KG1 (cell line): ENCODE measurements around the gene CISD2.
"Not testable (repeated sequence)": the region's sequence is repeated elsewhere in the genome, so short reads cannot be mapped to it uniquely, and the experiment has no call there.

ENCODE experiments used
- DNase-seq: peaks from one replicate; lab custom pipeline; 2025; lab: John Stamatoyannopoulos, UW

CISD2 gene, protein sequence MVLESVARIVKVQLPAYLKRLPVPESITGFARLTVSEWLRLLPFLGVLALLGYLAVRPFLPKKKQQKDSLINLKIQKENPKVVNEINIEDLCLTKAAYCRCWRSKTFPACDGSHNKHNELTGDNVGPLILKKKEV

GRCh38 chr4:102868781-102869568 lies at the start of gene CISD2:
TSS of gene CISD2 (plus strand) at chr4:102868992. CDS start at chr4:102869085, 93 bp downstream.
- DNase-seq, result peak; percentile 91

DNA sequence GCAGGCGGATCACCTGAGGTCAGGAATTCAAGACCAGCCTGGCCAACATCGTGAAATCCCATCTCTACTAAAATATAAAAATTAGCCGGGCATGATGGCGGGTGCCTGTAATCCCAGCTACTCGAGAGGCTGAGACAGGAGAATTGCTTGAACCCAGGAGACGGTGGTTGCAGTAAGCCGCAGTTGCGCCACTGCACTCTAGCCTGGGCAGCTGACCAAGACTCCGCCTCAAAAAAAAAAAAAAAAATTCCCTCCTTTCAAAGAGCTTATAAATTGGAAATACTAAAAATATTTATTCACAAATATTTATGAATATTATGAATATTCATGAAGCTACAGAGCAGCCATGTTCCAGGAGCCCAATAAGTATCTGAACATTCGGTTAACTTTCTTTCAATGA lies 49.7 kb upstream of the CISD2 start:
- DNase-seq, result not testable (repeated sequence)

DNA sequence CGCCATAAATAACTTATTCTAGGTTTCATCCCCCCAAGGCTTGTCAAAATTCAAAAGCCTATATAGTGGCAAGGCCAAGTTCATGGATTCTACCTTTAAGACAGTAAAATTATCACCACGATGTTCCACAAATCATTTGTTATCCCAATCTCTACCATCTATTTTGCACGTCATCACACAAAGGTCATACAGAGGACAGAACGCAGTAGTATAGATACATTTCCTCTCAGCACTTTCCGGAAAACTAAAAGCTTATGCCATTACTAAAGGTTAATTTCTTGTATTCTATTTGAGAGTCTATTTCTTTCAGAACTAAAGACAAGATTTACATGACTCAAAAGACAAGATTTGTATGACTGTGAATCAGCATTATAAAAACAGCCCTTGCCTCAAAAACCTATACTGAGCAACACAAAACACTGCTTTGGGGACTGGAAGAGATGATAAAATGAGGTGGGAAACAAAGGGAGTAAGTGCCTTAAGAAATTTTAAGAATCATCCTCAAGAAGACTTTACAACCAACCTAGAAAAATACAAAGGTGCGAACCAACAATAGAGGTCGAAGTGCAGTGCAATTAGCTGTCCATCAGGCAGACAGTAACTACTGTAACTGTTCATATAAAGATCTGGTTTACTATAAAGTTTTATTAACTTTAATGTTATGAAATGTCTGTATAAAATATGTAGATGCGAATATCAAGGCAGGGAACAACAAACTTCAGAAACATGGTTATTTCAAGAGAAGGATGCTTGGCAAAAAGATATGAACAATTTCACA lies 49.0 kb upstream of the CISD2 start:
- DNase-seq, result no peak

GRCh38 chr4:102823464-102823863 lies 45.3 kb upstream of the CISD2 start:
- DNase-seq, result no peak

DNA sequence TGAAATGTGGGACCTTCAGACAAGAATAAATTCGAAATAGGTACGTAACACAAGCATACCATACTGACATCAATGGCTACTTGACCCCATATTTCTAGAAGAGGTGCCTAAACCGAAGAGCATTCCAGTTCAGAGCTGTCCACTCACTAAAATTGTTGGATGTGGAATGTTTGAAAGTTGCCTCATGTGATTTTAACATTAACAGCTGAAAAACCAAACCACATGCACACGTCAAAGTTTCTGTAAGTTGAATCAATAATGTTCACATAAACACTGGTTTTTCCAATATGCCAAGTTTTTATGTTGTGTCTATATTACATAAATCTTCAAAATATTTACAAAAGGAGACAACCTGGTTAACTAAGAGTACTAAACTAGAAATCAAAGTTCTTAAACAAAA lies 44.9 kb upstream of the CISD2 start:
- DNase-seq, result no peak

DNA sequence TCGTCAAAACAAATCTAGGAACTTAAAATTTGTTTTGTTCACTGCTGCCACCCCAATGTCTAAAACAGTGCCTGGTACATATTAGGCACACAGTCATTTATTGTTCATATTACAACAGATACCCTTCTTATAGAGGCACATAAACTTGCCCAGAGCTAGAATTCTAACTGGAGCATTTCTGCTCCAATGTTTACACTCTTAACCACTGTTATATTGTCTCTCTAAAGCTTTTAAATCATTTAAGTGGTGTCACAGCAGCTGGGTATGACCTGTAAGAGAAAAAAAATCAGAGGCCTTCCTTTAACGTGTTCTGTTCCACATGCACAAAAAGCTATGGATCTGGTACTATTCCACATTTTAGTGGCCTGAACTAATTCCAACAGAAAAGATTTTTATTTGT lies 44.4 kb upstream of the CISD2 start:
- no peak for DNase-seq

- peak; percentile 79 for DNase-seq
Measured at GRCh38 chr4:102825261-102826091, 43.3 kb upstream of the CISD2 start.

DNA sequence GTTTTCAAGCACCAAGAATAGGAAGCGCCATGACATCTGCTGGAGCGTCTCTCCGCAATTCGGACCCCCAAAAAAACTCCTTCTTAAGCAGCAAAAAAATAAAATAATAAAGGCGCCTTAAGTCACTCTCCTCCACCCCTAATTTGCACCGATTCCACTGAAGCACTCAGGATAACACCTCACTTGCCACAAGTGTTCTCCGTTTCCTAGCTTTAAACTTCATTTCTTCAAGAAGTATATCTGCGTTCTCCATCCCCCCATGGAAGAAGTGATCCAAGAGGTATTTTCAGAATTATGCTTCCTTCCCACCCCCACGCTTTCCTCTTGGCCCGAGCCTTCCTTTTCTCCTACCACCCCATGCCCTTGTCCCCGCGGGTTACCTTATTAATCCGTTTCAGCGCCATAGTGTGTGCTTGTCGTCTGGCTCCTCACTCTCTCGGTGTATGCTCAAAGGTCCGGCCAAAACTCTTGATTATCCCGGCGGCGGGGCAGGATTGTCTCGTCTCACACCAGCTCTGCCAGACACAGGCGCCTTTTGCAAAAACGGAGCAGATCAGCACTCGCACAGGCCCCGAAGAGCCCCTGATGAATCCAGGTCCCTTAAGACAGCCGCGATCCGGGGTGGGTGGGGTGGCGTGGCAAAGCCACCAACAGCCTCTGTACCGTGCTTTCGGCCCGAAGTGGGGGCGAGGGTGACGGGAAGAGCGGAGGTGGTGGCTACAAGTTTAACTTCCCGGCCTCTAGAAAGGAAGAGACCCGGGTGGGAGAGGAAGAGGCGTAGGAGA lies 42.5 kb upstream of the CISD2 start:
- no peak for DNase-seq

DNA sequence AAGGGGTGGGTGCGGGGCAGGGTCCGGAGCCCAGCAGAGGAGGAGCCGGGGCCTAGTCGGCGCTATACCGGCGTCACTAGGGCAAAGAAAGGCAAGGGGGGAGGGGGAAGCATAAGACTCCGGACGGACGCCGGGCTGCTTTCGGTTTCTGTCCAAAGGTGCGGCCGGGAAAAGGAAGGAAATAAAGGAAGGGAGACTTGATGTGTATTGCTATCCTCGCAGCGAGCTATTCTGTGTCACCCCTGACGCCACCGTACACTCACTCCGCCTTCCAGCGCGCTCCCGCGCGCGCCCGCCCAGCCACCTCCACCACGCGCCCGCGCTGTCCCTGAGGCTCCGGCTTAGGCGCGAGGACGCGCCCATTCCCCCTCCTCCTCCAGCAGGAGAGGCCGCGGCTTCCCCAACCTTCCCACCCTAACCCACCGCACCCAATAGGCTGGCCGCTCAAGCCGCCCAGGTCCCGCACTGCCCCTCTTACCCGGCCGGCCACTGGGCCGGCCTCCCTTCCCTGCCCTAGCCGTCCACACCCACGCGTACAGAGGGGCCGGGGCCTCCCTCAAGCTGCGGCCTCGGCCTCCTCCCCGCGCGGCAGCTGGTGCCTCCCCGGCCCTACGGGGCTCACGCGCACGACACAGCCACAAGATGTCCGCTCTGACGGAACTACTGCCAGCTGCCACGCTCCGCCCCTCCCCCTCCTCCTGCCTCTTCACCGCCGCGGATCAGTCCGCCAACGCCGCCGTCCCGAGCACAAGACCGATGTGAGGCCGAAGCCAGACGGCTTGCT lies 41.7 kb upstream of the CISD2 start, which contains the start of gene UBE2D3:
TSS of gene UBE2D3 (minus strand) at position 662 of the 784 bp plus-strand sequence. CDS start 1,043 bp downstream, outside the sequence.
- peak; percentile 98 for DNase-seq

DNA sequence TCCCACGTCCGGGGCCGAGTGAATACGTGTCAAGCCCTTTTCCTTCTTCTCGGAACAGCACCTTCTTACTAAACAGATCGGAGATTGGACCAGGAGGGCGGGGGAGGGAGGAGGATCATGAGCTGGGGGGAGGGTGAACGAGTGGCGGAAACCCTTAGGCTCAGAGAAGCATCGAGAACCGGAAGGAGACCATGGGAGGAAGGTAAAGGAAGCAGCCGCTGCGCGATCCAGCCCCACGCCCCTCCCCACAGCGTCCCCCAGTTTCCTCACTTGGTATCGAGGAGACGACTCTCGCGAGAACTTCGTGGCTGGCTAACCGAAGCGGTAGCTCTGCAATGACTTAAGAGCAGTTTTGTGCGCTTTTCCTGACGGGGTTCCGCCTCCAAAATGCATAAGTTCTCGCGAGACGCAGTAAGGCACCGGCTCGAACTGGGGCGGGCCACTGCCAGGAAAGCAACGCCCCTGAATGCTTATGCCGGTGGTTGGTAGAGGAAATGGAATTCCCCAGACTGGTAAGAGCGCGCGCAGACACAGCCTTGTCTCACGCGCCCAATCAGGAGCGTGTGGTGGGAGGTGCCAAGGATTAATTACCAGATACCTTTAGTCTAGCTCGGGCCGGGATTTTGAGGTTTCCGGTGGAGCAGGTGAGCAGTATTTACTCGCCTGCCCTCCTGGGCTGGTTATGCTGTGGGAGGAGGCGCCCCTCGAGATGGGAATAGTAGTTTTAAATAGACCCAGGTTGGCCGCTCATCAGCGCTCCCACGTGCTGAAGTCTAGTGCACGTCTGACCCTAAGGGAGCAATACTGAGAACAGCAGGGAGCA lies 40.9 kb upstream of the CISD2 start:
- peak; percentile 98 for DNase-seq

DNA sequence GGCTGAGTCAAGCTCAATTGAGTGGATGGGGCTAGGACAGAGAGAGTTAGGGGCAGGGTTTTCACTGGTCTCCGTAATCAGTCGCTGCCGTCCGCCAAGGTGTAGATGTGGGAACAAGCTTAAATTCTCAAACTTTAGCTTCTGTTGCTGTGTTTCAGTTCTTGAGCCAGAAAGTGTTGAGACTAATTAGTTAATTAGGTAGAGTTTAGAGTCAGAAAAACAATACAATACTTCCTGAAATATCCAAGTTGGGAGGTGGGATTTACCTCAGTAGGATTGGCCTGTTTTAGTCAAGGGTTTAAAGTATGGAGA lies 40.3 kb upstream of the CISD2 start:
- DNase-seq, result no peak

DNA sequence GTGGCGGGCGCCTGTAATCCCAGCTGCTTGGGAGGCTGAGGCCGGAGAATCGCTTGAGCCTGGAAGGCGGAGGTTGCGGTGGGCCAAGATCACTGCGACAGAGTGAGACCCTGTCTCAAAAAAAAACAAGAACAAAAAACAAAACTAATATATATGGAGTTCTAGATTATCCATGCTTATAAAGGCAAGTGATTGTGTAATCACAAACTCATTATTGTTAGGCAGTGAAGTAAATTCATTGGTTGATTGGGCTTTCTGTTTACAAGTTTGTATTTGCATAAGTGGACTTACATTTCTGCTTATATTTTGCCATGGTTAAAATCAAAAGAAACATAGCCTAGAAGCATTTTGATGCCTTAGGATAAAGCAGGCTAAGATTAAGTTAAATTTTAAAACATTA lies 39.0 kb upstream of the CISD2 start:
- no peak for DNase-seq

DNA sequence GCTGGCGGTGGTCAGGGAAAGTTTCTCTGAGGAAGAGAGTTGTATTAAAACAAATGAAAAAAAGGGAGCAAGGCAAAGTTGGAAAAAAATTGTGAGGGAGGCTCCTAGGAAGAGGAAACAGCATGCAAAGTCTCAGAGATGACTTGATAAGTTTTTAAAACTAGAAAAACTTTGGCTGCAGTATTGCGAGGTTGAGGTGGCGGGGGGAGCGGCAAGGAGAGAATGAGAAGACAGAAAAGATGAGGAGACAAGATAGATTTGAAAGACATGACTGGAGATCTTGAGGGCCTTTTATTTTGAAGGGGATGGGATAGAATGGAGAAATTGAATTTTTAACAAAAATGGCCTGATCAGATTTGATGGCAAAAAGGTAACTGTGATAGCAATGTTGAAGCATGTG lies 36.7 kb upstream of the CISD2 start:
- DNase-seq, result no peak

- no peak for DNase-seq
Measured at GRCh38 chr4:102832667-102833066, 36.1 kb upstream of the CISD2 start.

DNA sequence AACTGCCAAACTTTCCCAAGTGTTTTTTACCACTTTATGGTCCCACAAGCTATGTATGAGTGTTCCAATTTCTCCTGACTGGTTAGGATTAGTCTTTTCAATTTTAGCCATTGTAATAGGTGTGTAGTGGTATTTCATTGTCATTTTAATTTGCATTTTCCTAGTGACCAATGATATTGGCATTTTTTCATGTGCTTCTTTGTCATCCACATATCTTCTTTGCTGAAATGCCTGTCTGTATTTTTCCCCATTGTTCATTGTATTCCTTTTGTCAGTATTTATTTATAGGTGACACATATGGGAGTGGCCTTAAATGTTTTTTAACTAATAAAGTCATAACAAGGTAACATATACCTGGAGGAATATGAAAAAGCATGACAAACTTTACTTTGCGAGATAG lies 32.2 kb upstream of the CISD2 start:
- DNase-seq, result no peak

GRCh38 chr4:102842367-102842766 lies 26.4 kb upstream of the CISD2 start:
- DNase-seq, result no peak

DNA sequence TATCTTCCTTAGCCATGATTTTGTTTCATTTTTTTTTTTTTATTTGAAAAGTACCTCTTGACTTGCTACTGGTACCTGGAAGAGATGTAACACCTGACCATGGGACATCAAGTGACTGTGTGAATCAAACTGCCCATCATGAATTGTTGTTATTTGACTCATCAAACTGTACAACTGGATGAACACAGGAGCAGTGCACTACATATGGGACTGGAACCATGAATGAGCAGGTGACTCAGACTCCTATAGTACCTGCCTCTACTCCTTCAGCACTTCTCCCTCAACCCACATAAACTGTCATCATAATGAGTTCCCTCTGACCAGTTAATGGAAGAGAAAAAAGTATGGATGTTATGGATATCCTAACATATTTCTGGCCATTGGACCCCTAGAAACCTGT lies 25.5 kb upstream of the CISD2 start:
- DNase-seq, result no peak

DNA sequence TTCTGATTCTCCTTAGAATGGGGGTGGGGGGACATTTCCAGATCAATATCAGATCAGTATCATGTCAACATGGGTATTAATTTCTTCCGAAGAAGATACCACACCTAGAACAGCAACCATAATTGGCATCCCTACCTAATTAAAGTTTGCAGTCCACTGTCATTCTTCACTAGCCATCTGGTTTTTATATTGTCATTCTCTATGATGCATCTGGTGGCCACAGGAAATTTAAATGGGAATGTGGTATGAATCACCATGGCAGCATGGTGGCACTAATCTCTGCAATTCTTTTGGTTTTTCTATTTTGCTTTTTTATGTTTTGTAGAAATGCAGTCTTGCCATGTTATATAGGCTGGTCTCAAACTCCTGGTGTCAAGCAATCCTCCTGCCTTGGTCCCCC lies 24.9 kb upstream of the CISD2 start:
- DNase-seq, result no peak

GRCh38 chr4:102847687-102848086 lies 21.1 kb upstream of the CISD2 start:
- no peak for DNase-seq
